T-helper 9 cell (primary cell): Measurements from ENCODE around the gene NRN1.
"Not testable (repeated sequence)": the region's sequence is repeated elsewhere in the genome, so short reads cannot be mapped to it uniquely, and the experiment has no call there.

Source experiments
- DNase-seq: peaks from one replicate; pipeline ENCODE4 v3.0.0-alpha.2; 2020
- total RNA-seq, 2 donors: gene quantifications; one replicate each; lab custom pipeline; 2026; lab: John Stamatoyannopoulos, UW

Gene NRN1
- total RNA-seq = 0.21 to 0.48 reads per million in 2 donors

GRCh38 chr6:6006428-6007365 lies at the start of gene NRN1:
Gene NRN1, minus strand, starts transcription at chr6:6006925. Its CDS starts 176 bp downstream, at chr6:6006749.
- DNase-seq = no peak

DNA sequence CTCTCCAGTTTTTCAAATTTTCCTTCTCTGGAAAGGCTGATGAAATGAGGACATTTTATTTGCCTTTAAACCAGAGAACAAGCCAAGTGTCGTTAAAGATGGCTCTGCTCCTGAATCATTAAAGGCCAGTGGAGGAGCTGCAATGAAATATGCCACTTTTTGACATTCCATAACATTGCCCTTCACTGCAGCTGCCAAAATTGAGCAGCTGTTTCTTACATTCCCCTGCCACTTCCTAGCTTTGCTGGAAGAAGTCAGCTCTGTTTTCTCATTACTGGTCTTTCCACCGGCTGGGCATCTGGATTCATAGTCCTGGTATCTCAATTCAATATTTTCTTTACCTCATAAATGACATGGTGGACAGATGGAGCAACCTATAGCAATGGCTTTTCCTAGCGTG lies 45.5 kb upstream of the NRN1 start:
- DNase-seq = no peak

- DNase-seq = no peak
These were observed 40.0 kb upstream of the NRN1 start for GRCh38 chr6:6046716-6047115.

GRCh38 chr6:6039946-6040509 lies 33.3 kb upstream of the NRN1 start:
- no peak for DNase-seq

DNA sequence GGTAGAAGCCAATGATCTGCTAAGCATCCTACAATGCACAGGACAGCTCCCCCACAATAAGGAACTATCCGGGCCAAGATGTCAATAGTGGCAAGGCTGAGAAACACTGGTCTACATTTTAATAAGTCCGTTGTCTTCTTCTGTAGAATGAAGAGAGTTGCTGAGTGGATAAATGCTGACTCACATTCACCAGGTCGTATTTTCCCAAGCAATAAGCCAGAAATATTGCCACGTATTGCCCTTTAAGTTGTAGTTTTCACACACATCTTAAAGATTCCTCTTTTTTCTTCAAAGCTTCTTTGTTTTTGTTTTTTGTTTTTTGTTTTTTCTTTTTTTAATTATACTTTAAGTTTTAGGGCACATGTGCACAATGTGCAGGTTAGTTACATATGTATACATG lies 30.5 kb upstream of the NRN1 start:
- no peak for DNase-seq

GRCh38 chr6:6033858-6034257 lies 27.1 kb upstream of the NRN1 start:
- no peak for DNase-seq

DNA sequence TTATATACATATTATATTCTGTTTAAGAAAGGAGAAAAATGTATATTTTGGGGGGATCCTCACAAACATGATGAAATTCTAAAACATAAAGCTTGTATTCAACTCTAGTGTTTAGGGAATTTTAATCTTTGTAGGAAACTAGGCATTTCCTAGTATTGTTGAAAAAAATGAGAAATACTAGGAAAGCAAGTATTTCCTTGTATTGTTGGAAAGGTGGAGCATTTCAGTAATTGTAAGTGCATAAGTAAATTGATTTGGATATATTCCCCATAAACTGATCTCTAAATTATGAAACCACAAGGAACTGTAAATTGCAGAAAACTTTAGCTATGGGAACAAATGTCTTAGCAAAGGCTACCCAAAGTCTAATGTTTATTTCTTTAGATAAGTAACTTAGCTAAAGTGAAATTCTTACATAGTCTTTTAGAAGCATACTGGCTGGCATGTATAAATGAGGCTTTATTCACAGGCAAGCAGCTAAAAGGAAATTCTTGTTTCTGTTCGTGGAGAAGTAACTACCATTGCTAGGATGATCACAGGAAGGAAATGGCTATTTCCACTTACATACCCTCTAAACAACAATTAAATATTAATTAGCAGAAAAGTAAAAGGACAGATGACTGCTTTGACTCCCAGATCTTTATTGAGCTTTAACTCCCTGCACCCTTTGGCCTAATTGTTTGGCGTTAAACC lies 19.9 kb upstream of the NRN1 start:
- no peak for DNase-seq

DNA sequence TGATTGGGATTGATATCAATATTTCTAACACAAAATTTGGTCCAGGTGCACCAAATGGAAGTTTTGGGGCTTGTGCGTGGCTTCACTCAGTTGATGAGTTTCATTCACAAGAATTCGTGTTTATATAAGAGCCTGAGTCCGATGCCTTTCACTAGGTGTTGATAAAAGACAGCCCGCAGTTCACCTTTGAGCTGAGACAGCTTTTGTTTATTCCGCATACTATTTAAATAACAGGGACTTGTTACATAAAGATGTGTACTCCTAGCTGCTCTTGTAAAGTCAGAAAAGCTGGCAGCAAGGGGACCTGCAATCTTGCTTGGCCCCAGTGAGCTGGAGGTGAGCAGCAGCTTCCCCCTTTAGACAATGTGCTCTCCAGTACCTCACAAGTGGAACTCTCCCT lies 19.0 kb upstream of the NRN1 start:
- DNase-seq = no peak

- no peak for DNase-seq
These were observed 17.5 kb upstream of the NRN1 start for GRCh38 chr6:6024220-6024619.

DNA sequence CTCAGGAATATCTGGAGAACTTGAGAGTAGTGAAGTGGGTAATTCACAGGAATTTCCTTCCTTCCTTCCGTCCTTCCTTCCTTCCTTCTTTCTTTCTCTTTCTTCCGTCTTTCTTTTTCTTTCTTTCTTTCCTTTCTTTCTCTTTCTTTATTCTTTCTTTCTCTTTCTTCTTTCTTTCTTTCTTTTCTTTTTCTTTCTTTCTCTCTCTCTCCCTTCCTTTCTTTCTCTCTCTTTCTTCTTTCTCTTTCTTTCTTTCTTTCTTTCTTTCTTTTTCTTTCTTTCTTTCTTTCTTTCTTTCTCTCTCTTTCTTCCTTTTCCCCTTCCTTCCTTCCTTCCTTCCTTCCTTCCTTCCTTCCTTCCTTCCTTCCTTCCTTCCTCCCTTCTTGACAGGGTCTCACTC lies 16.1 kb upstream of the NRN1 start:
- not testable (repeated sequence) for DNase-seq

DNA sequence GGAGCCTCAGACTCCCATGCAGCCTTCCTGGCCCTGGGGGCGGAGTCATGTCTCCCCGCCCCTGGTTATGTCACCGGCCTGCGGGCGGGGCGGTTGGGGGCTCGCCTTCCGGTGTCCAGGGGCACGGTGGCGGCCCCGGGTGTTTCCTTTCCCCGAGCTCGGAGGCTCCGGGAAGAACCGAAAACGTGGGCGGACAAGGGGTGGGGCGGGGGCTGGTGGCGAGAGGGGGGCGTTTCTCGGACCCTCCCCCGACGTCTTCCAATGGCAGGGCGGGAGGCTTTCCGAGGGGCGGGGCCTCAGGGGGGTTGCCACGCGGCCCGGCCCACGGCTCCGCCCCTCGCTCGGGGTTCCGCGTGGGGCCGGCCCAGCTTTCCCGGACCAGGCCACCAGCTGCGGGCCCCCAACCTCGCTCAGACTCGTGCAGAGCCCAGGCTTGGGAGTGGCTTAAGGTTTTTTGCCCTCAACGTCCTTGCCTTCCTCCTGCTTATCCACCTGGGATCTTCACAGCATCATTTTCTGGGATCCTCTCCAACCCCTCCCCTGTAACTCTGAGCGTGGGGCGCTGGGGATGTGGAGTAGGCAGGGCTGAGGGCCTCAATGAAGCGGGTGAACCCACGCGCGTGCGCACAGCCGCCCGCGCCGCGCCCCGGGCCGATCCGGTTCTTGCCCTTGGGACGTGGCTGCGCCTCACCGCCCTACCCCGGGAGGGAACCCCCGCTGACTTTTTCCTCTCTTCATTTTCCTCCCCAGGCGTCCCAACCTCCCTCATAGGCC lies 2.1 kb upstream of the NRN1 start:
- DNase-seq = no peak

- no peak for DNase-seq
These were observed 1.4 kb upstream of the NRN1 start for GRCh38 chr6:6008089-6008647.

- no peak for DNase-seq
These were observed 802 bp upstream of the NRN1 start for GRCh38 chr6:6007366-6008088.

DNA sequence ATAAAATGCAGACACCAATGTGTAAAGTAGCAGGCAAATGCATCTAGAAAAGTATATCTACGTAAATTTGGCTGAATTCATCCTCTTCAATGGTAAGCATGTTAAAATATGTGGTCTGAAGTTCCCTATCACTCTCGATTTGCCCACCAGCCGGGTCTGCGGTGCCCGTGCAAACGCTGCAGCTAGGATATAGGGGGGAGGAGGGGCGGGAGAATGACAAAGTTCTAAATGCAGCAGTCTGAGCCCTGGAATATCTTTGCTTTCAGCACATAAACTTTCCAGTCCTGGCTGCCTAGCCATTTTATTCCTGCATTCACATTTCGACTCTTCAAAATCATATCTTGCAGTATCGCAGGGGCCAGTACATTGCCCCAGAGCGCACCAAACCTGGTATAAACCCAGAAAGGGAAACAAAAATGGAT lies 708 bp downstream of the NRN1 start:
- no peak for DNase-seq

DNA sequence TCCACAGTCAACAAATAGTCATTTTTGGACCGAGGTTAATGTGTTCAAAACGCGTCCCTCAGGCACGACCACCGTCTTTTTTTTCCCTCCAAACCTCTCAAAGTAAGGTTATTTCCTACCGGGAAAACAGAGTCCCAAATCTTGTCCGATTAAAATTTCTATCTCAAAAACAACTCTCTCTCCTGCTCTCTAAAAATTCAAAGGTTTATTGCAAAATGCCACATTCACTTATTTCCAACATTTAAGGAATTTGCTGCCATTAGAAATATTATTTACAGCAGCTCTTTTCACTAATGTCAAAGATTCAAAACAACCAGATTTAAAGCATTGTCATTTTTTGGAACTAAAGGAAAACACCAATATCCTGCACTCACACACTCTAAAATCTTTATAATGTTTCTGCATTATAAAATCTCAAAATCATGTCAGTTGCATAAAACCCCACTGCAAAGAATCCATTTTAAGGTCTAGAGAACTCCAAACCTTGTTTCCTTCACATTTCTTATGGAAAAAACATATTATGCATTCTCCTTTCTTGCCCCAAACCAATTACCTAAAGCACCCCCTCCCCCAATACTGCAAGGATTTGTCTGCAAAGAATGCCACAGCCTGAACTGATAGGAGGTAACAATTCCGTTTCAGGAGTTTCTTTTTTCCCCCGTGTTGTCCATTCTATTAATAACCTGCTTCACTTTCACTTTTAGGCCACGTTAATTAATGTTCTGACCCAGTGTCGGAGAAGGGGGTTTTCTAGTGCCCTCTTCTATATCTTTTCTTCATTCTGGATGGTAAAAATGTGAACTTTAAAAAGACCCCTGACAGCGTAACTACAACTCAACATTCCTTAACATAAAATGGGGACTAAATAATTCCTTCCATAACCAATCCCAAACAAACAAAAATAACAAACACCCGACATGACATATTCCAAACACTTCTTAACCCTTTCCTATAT lies 1.4 kb downstream of the NRN1 start:
- DNase-seq = no peak

GRCh38 chr6:6004390-6004995 lies 2.2 kb downstream of the NRN1 start:
- no peak for DNase-seq

DNA sequence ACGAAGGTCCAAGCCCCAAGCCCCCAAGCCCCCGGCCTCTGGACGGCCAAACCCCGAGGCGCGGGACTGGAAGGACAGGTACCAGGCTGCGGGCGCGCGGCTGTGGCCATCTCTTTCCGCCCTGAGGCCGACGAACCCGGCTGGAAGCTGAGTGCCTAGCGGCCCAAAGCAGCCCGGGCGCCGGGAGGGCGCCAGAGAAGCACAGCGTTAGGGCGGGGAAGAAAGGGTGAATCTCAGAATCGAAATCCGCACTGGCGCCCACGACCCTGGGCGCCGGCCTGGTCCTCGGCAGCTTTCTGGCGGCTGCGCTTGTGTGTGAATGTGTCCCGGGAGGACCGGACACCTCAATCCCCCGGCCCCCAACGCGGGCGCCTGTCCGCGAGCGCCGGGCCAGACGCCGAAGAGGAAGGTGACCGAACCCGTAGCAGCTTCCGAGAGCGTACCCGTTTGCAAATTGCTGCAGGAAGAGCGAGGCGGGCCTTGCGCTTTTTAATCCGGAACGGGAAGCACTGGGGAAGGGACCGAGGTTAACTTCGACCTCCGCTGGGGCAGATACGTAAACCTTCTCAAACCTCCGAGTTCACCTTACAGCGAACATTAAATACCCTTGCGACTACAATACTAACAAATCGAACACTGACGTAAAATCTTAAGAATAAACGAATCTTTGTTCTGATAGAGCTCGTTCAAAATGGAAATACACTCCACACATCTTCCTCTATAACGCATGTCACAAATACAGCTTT lies 2.9 kb downstream of the NRN1 start:
- no peak for DNase-seq

DNA sequence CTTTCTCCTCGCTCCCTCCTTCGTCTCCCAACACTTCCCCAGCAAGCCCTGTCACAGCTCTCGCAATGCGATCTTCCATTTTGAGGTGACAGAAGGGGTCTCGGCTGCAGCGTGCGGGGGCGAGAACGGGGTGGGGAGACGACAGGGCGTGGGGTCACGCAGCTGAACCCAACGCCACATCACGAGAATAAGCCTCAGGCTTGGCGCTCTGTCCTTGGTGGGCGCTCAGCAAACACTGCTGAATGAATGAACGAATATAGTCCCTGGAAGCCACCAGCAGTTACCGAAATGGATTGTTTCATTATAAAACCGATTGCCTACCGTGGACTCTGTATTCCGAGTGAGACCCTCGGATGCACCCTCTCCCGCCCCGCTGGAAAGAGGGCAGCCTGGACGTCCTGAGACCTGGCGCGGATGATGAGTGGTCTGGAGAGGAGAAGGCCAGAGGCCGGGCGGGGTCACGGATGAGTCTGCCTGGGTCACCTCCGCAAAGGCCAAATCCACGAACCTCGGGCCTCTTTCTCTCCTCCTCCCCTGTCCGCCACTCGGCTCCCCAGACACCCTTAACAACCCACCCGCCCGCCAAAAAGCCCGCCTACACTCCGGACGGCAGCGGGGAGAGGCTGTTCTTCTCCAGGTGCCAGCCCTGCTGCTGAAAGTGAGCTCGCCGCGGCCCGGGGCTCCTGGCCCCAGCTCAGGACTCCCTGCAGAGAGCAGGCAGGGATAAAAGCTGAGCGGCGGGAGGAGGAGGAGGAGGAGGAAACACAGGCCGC lies 3.7 kb downstream of the NRN1 start:
- DNase-seq = no peak
